ENCODE data around the gene PROC.

PROC gene

GRCh38 chr2:127463155-127463991 is 45.1 kb downstream of the PROC start:
- no peak for DNase-seq

GRCh38 chr2:127464470-127465257 is 46.4 kb downstream of the PROC start:
- no peak for DNase-seq

- DNase-seq = no peak
These were observed 47.0 kb downstream of the PROC start for GRCh38 chr2:127465258-127465657.

GRCh38 chr2:127469051-127469450 is 50.8 kb downstream of the PROC start:
- no peak for DNase-seq

GRCh38 chr2:127469974-127470373 is 51.7 kb downstream of the PROC start:
- no peak for DNase-seq

- no peak for DNase-seq
These were observed 53.2 kb downstream of the PROC start for GRCh38 chr2:127471286-127471988.

- DNase-seq = no peak
These were observed 54.0 kb downstream of the PROC start for GRCh38 chr2:127472268-127472667.

GRCh38 chr2:127475788-127476187 is 57.6 kb downstream of the PROC start:
- no peak for DNase-seq
